Measurements from ENCODE around the gene FAM20B. TPM values are rescaled to one million over a fixed set of nuclear protein-coding genes. Genes with fewer than 3 reads are reported as not detected.

Gene FAM20B
- total and polyA plus RNA-seq, 12 donors, result 15.4 to 69.9 (median 38.3) TPM

DNA sequence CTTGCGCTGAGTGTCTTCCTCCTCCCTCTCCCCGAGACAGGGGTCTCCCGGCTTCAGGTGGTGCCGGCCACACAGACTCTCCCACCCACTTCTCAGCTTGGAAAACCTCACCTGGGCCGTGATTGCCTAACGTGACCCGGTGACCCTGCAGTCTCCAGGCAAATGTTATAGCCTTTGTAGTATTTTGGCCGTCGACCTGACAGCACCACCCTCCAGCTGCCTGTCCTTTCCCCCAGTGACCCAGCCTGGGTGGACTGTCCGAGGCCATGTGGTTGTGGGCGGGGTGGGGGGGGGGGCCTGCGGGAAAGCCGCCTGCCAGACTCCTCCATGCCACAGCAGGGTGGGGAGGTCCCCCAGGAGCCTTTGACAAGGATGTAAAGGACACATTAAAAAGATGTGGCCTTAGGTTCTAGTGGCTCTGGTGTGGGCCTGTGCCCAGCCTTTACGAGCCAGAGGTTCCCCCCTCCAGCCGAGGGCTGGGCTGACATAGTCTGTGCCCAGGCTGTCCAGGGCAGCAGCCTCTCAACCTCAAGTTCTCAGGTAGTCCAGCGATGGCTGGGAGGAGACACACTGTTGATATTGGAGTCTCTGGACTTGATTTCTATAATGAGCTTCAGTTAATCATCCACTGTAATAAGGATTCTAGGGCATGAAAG, 64.3 kb downstream of the FAM20B start:
- Histone ChIP-seq H3K9me3 (replicated peaks in 1 of 3) (no peaks in the 10 kb centered on the region), H3K36me3 (replicated peaks in 1 of 2) (peaks cover 0 to 26% of the 10 kb centered on the region in 2 donors), H3K27ac (peak overlapping the region in 2 of 5 donors; percentile 22 to 60), H3K27me3 (no peaks in the 10 kb centered on the region), H3K4me3 (no peak overlapping the region), H3K4me1 (replicated peaks in 1 of 2) (peaks cover 12 to 14% of the 10 kb centered on the region in 2 donors)
- intact Hi-C loops (cut with DNase I), result loop anchor here in 1 of 2 donors (10.0 kb wide), 1 partner anchor 275 kb away; the partner anchor contains the start of gene AXDND1
- 72 to 83% (median 79%) methylated on average over 10 to 16 of the region's 16 CpGs for WGBS, 4 donors
- no peak for TF ChIP-seq POLR2A (IDR thresholded peaks at IDR 0.05)
- TF ChIP-seq, protein P1, sequence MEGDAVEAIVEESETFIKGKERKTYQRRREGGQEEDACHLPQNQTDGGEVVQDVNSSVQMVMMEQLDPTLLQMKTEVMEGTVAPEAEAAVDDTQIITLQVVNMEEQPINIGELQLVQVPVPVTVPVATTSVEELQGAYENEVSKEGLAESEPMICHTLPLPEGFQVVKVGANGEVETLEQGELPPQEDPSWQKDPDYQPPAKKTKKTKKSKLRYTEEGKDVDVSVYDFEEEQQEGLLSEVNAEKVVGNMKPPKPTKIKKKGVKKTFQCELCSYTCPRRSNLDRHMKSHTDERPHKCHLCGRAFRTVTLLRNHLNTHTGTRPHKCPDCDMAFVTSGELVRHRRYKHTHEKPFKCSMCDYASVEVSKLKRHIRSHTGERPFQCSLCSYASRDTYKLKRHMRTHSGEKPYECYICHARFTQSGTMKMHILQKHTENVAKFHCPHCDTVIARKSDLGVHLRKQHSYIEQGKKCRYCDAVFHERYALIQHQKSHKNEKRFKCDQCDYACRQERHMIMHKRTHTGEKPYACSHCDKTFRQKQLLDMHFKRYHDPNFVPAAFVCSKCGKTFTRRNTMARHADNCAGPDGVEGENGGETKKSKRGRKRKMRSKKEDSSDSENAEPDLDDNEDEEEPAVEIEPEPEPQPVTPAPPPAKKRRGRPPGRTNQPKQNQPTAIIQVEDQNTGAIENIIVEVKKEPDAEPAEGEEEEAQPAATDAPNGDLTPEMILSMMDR (IDR thresholded peaks at IDR 0.05), result no peak
- peak in 1 of 7 donors; percentile 49 for DNase-seq

DNA sequence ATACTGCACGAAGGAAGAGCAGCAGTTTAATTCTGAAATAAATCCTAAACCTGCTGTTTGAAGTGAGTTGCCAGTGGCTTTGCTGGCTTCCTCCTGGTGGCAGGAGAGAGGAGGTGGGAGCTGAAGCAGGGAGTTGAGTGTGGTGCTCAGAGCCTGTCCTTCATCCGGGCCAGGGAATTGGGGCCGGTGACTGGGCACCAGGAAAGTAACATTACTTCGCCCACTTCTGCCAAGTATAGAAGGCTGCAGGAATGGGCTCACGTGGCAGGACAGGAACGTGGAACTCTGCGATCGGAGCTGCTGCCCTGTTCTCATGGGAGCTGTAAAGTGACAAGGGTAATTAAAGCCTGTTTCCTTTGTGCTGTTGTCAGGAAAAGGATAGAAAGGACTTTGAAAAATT, 64.8 kb downstream of the FAM20B start:
- Histone ChIP-seq H3K9me3 (replicated peaks in 1 of 3) (no peaks in the 10 kb centered on the region), H3K36me3 (replicated peaks in 1 of 2) (peaks cover 0 to 32% of the 10 kb centered on the region in 2 donors), H3K4me3 (no peak overlapping the region), H3K27me3 (no peaks in the 10 kb centered on the region), H3K4me1 (replicated peaks in 1 of 2) (peaks cover 12 to 14% of the 10 kb centered on the region in 2 donors), H3K27ac (peak overlapping the region in 2 of 5 donors; percentile 22 to 60)
- intact Hi-C loops (cut with DNase I), result no loop called here
- peak in 6 of 7 donors; percentile 38 to 60 (median 57) for DNase-seq
- 46 to 66% (median 53%) methylated on average over 8 of the region's 8 CpGs for WGBS, 4 donors
- TF ChIP-seq, protein P1 (IDR thresholded peaks at IDR 0.05), result peak in 4 of 6 experiments; percentile 11 to 32 (median 24)
- TF ChIP-seq POLR2A (IDR thresholded peaks at IDR 0.05), result no peak

DNA sequence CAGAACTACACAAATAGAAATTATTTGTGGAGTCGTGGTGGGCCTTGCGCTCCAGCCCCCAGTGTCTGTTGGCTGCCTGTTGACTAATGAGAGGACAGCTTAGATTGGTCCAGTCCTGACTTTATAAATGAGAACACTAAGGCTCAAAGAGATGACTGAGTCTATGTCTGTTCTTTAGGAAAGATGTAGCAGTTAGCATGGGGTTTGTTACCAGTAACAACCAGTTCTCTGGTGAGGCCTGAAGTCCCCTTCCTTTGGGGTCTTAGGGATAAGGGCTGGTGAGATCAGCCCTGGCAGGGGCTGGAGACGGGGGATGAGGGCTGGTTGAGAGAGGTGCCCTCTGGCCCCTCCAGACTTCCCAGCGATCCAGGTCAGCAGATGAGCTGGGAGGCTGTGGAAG, 65.2 kb downstream of the FAM20B start:
- H3K9me3 ChIP-seq (replicated peaks in 1 of 3), result no peaks in the 10 kb centered on the region
- no peak overlapping the region for H3K4me3 ChIP-seq
- no peak for TF ChIP-seq POLR2A (IDR thresholded peaks at IDR 0.05)
- TF ChIP-seq, protein P1 (IDR thresholded peaks at IDR 0.05), result no peak
- H3K27ac ChIP-seq, result peak overlapping the region in 2 of 5 donors; percentile 22 to 60
- intact Hi-C loops (cut with DNase I), result no loop called here
- H3K36me3 ChIP-seq (replicated peaks in 1 of 2), result peaks cover 0 to 35% of the 10 kb centered on the region in 2 donors
- WGBS, 4 donors, result 83 to 91% (median 85%) methylated on average over 4 of the region's 4 CpGs
- peaks cover 12 to 14% of the 10 kb centered on the region in 2 donors for H3K4me1 ChIP-seq (replicated peaks in 1 of 2)
- H3K27me3 ChIP-seq, result no peaks in the 10 kb centered on the region
- DNase-seq, result peak in 1 of 7 donors; percentile 35

DNA sequence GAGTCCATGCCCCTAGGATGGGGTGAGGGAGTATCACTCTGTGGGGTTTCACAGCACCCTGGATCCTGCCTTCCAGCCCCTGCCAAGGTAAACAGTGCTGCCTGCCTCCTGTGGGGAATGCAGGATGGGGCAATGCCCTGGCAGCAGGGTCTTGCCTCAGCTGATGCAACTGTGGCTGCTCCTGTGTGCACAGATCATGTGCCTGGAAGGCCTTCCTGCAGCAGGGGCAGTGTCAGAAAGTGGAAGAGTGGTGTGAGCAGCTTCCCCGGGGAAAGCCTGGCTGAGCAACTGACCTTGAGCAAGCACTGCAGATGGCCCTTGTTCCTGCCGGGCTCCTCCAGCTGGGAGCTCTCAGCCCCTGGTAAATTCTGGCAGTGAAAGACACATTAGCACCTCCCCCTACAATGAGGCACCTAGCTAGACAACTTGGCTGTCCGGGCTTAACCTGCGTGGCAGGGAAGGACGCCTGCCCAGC, 66.0 kb downstream of the FAM20B start:
- peak in 6 of 7 donors; percentile 71 to 88 (median 77) for DNase-seq
- intact Hi-C loops (cut with DNase I), result no loop called here
- 26 to 41% (median 34%) methylated on average over 2 to 5 of the region's 5 CpGs for WGBS, 4 donors
- TF ChIP-seq, protein P1 (IDR thresholded peaks at IDR 0.05), result no peak
- no peak for TF ChIP-seq POLR2A (IDR thresholded peaks at IDR 0.05)
- Histone ChIP-seq H3K4me3 (no peak overlapping the region), H3K27me3 (no peaks in the 10 kb centered on the region), H3K27ac (peak overlapping the region in 2 of 5 donors; percentile 21 to 60), H3K4me1 (replicated peaks in 1 of 2) (peaks cover 12 to 14% of the 10 kb centered on the region in 2 donors), H3K9me3 (replicated peaks in 1 of 3) (no peaks in the 10 kb centered on the region), H3K36me3 (replicated peaks in 1 of 2) (peaks cover 0 to 43% of the 10 kb centered on the region in 2 donors)

Data from adrenal gland (tissue), 12 donors.